ENCODE data around the gene IL17D.
"Not testable (repeated sequence)": the region's sequence is repeated elsewhere in the genome, so short reads cannot be mapped to it uniquely, and the experiment has no call there.

IL17D gene

DNA sequence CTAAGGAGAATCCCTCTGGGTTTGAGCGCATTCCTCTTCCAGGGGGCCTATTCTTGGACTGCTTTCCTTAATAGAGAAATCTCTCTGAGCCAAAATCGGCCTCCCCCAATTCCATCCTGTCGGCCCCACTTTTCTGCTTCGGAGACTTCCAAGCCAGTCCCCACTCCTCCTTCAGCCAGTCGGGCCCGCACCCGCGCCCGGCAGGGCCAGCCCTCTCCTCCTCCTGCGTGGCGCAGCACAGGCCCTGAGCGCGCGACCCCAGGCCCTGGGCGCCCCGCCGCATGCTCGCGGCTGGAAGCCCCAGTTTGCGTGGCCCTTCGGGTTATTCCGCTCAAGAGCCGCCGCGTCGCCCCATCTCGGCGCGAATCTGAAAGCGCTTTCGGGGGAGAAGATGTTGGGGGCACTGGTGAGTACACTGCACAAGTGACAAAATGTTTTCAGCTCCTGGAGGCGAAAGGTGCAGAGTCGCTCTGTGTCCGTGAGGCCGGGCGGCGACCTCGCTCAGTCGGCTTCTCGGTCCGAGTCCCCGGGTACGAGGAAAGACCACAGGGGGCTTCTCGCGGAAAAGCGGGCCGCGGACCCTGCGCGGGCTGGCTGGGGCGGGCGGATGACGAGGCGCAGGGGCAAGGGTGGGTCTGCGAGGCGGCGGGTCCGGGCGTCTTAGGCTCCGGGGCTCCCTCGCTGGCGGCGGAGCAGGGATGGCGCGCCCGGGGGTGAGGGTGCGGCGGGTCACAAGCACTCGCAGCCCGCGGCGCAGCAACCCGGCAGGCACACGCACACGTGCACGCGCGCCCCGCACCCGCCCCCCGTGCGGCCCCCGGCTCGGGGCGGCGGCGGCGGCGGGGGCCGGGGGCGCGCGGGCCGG is at the start of gene IL17D:
Gene IL17D, plus strand, starts transcription at position 785 of the 865 bp plus-strand sequence. CDS start 303 bp downstream, outside the sequence.
- peak in 1 of 4 experiments; percentile 19 for DNase-seq (ENCODE audit: low read depth in 4 of 4, low spot score in 1 of 4)

DNA sequence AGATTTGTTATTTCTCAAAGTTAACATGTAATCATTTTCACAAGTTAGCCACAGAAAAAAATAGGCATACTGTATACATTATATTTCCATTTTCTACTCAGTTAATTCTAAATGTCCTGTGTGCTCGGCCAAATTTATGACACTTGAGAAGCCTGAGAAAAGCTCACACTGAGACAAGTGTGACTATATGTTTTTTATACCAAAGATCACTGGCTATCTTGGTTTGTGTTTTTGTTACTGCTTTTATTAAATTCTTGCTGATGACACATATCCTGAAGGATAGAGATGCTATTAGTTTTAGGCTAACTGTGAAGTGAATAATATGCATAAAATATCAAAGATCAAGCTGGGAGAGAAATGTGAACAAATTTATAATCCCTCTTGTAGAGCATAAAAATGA is 49.3 kb upstream of the IL17D start:
- no peak for DNase-seq (ENCODE audit: low read depth in 4 of 4, low spot score in 1 of 4)

DNA sequence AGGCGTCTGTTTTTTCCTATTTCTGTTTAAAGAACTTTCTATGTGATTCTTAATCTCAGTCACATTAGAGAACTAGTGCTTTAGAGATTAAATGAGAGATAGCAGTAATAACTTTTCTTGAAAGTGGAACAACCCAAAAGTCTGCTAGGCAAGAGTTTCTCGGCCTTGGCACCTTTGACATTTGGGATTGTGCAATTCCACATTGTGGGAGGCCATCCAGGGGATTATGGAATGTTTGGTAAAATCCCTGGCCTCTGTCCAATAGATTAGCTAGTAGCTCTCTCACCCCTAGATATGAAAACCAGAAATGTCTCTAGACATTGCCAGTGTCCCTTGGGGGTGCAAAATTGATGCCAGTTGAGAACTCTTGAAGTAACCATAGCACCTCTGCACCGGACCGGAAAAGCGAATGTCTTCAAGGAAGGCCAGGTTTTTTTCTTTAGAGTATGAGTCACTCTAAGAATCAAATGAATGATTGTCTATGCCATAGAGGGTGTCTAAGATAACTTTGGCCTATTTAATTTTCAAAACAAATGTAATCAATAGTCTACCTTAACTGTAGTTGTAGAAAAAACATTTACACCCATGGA is 45.0 kb upstream of the IL17D start:
- DNase-seq (ENCODE audit: low read depth in 4 of 4, low spot score in 1 of 4): no peak

DNA sequence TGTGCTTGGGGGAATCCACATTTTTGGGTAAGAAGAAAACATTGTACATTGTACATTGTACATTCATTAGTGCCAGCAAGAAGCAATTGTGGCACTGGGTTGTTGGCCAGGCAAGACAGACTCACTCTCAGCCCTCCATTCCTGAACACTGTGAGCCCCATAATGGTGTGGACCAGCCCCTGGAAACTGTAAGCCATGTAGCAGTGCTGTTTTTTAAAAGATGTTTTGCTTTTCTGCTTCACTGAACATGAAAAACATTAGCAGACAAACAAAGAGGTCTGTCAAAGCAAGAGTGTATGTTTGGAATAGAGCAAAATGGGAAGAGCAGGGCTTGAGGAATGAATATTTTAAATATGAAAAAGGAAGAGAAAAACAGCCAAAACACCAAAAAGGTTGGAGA is 39.1 kb upstream of the IL17D start:
- DNase-seq (ENCODE audit: low read depth in 4 of 4, low spot score in 1 of 4): no peak

GRCh38 chr13:20666948-20667347 is 36.6 kb upstream of the IL17D start:
- DNase-seq (ENCODE audit: low read depth in 4 of 4, low spot score in 1 of 4): no peak

GRCh38 chr13:20667857-20668437 is 35.6 kb upstream of the IL17D start:
- DNase-seq (ENCODE audit: low read depth in 4 of 4, low spot score in 1 of 4): no peak

DNA sequence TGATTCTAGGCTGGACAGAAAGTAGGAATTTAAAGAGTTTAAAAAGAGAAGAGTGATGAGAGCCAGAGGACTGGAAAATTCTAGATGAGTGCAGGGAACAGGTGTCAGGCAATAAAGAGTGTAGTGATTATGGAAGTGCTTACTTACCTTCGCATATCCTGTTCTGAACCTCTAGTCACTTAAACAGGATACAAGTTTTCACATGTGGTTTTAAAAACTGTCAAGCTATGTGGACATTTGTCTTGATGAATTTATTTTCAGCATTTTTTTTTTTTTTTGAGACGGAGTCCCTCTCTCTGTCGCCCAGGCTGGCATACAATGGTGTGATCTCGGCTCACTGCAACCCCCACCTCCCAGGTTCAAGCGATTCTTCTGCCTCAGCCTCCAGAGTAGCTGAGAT is 34.3 kb upstream of the IL17D start:
- DNase-seq (ENCODE audit: low read depth in 4 of 4, low spot score in 1 of 4): no peak

DNA sequence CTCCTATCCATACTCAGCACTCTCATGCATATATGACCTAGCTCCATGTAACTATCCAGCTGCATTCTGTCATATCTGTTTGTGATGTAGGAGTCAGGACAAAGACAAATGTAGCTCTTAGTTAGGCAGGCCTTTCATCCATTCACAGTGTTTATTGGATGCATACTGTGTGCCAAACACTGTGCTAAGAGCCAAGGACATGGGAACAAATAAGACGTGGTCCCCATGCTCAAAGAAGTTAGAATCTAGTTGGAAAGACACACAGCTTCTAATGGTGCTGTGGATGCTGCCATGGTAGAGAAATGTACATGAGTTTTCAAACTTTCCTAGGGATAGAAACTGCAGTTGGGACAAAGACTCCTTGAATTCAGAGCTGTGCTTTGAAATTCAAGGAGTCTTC is 31.7 kb upstream of the IL17D start:
- DNase-seq (ENCODE audit: low read depth in 4 of 4, low spot score in 1 of 4): no peak

GRCh38 chr13:20672772-20673171 is 30.7 kb upstream of the IL17D start:
- DNase-seq (ENCODE audit: low read depth in 4 of 4, low spot score in 1 of 4): no peak

GRCh38 chr13:20673715-20674114 is 29.8 kb upstream of the IL17D start:
- no peak for DNase-seq (ENCODE audit: low read depth in 4 of 4, low spot score in 1 of 4)

GRCh38 chr13:20676213-20676612 is 27.3 kb upstream of the IL17D start:
- no peak for DNase-seq (ENCODE audit: low read depth in 4 of 4, low spot score in 1 of 4)

DNA sequence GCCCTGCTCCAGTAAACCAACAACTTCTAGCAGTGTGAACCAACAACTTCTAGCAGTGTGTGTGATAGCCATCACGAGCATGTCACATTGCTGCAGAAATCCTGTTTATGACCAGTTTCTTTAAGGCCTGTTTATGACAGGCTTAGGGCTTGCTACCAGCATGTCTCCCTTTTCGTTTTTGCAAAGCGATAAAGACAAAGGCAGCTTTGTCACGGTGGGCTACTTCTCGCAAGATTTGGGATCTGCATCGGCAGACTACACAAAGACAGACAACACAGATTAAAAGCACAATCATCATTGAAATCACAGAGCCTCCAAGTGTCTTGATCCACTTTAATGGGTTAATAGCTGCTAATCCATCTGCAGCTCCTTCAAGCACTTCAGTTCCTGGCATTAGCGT is 24.9 kb upstream of the IL17D start:
- DNase-seq (ENCODE audit: low read depth in 4 of 4, low spot score in 1 of 4): not testable (repeated sequence)

- DNase-seq (ENCODE audit: low read depth in 4 of 4, low spot score in 1 of 4): no peak
Measured at GRCh38 chr13:20679879-20680278, 23.6 kb upstream of the IL17D start.

DNA sequence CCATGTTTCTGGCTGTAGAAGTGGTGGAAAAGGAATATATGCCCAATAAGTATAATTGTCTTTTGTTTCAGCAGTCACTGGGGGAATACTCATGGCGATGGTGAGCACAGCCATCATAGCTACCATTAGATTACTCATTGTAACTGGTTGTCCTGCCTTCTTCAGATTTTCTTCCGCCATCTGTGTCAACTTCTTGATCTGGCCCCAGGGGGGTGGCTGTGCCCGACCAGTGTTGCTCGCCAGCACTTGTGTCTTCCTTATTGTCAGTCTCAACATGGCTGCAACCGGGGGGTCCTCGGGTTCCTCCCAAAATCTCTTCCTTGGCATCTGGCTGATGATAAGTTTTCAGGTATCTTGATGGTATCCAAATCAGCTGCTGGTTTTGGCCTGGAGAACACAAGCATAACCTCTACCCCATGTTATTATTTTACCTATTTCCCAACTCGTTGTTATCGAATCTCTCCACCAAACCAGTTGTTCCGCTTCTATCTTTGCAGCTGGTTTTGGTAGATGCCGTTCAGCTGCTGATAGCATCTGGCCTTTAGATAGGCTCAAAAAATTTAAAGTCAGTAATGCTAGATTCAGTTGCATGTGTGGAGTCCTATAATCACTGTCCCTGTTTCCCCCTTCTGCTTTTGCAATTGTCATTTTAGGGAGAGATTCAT is 23.0 kb upstream of the IL17D start:
- DNase-seq (ENCODE audit: low read depth in 4 of 4, low spot score in 1 of 4): no peak

DNA sequence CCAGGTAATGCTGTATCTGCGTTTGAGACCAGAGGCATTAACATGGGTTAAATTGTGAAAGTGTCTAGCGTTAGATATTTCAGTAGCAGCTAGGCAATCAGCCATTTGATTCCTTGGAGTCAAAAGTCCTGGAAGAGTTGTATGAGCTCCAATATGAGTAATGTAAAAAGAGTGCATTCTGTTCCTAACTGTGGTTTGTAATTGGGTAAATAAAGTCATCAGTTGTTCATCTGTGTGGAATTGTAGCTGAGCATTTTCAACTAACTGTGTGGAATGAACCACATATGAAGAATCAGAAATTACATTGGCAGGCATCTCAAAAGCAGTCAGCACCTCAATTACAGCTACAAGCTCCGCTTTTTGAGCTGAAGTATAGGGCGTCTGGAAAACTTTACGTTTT is 22.0 kb upstream of the IL17D start:
- not testable (repeated sequence) for DNase-seq (ENCODE audit: low read depth in 4 of 4, low spot score in 1 of 4)

DNA sequence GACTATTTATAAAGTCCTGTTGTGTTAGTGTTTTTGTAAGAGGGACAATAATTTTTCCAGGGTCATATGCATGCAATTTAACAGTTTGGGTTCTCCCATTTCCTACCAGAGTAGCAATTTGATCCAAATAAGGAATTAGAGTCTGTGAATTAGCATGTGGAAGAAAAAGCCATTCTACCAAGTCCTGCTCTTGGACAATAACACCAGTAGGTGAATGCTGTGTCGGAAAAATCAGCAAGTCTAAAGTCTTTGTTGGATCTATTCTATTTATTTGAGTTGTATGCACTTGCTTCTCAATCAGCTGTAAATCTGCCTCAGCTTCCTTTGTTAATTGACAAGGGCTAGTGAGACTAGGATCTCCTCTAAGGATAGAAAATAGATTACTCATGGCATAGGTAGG is 21.4 kb upstream of the IL17D start:
- no peak for DNase-seq (ENCODE audit: low read depth in 4 of 4, low spot score in 1 of 4)

DNA sequence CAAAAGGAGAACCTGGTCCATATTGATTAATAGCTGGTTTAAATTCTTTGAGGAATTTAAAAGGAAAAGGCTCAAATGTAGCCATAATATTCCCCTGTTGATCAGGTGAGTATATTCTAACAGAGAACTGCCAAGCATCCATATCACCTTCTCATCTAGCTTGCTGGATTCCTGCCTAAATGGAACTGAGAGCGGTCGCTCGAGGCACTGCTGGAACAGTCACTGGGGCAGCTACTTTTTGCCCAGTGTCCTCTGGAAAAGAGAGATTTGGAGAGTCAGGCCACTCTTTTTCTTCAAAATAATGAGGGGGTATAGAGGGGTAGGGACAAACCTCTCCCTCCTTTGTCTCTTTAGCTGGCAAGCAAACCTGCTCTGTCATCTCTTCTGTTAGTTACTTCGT is 19.5 kb upstream of the IL17D start:
- DNase-seq (ENCODE audit: low read depth in 4 of 4, low spot score in 1 of 4): no peak

GRCh38 chr13:20684546-20684945 is 19.0 kb upstream of the IL17D start:
- no peak for DNase-seq (ENCODE audit: low read depth in 4 of 4, low spot score in 1 of 4)

- no peak for DNase-seq (ENCODE audit: low read depth in 4 of 4, low spot score in 1 of 4)
Measured at GRCh38 chr13:20685092-20685491, 18.4 kb upstream of the IL17D start.

DNA sequence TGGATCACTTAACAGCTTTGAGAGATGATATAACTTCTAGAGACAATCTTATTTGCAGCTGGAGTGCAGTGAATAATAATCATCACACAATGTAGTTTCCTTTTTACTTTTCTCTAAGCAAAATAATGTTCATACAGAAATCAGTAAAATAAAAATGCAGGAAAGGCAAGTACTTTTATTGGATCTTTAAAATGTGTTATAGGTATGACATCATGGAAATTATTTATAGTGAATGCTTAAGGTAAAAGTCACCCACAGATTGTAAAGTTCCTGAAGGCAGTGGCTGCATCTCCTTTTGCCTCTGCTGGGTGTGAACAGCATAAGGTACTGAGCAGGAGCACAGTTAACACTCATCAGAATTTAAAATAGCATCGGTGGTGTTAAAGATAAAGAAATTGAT is 17.3 kb upstream of the IL17D start:
- DNase-seq (ENCODE audit: low read depth in 4 of 4, low spot score in 1 of 4): no peak

- no peak for DNase-seq (ENCODE audit: low read depth in 4 of 4, low spot score in 1 of 4)
Measured at GRCh38 chr13:20686863-20687579, 16.5 kb upstream of the IL17D start.
